IPS DF 4.7 (cell line): ENCODE data around the gene BLVRB.

ENCODE experiments used
- DNase-seq: peaks from one replicate; pipeline ENCODE4 v3.0.0-alpha.2; 2013; ENCODE audit warnings: low spot score; ENCODE audit errors: extremely low read depth

Gene BLVRB

DNA sequence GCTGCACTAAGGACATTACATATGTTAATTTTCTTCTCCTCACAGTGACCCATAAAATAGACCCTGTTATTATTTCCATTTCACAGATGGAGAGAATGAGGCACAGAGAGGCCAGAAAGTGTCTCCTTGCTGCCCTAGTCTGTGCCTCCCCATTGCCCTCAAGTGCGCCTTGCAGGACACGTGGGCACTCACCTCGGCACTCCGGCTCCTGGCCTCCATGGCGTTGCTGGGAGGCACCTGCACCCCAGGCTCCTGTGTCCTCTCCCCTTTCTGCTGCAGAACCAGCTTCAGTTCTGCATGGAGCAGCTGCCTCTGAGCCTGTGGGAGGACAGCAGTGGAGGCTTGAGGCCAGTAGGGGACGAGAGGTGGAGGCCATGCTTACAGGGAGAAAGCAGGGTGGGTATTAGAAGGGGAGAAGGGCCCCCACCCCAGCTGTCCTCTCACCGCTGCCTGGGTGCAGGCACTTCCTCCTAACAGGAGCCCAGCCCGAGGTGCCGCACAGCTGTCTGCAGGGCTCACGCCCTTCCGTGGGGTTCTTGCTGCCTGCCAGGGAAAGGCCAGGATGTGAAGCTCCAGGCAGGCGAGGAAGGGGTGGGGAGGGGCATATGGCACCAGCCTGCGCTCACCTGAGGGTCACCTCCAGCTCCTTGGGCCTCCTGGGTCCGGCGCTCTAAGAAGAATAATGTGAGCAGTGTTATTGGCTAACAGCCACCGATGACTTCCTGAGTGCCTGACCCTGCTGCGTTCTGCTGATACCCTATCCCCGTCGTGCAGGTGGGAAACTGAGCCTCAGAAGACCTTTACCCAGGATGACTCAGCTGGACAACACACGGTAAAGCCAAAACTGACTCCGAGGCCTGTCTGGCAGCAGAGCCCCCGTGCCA is 57.6 kb downstream of the BLVRB start:
- no peak for DNase-seq

- no peak for DNase-seq
These were observed 62.1 kb downstream of the BLVRB start for GRCh38 chr19:40403262-40403984.

DNA sequence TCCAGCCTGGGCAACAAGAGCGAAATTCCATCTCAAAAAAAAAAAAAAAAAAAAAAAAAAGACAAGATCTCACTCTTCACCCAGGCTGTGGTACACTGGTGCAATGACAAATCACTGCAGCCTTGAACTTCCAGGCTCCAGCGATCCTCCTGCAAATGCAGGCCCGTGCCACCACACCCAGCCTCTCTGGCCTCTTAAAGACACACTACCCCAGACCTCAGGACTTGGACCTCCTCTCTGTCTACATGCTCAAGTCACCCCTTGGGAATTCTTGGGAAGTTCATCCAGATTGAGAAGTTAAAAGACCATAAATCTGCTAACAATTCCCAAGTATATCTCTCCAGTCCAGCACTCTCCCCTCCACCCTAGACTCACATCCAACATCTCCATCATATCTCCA is 65.0 kb downstream of the BLVRB start:
- DNase-seq: no peak

DNA sequence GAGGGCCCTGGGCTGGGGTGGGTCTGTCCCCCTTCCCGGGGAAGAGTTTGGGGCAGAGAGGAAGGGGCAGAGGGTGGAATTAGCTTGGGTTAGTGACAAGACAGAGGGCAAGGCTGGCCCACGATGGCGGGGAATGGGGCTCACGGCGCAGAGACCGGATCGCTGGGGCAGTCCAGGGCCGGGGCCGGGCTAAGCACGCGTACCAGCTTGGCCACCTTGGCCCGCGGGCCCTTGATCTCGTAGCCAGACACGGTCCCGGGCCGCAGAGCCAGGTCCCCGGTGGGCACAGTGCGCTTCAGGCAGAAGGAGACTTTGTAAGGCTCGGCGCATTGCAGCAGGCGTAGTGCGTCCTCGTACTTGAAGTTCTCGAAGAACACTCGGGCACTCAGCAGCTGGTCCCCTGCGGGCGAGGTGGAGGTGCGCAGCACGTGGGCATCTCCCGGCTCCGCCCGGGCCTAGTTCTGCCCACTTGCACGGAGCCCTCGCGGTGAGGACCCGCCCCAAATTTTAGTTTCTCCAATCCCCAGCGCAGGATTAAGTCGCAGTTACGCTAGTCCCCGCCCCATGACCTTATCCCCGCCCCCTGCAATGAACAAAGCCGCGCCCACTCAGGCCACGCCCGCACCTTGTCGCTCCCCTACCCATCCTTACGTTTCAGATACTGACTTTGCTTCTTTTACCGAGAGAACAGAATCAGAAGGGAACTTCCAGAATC is 67.0 kb downstream of the BLVRB start:
- peak; percentile 64 for DNase-seq
